Neural progenitor cell (in vitro differentiated cells): ENCODE measurements around the gene JAG2.

Experiments
- EZH2 ChIP-seq: fragments of 200-600 bp; sonication (generic); IDR thresholded peaks from 2 replicates; pipeline ENCODE4 v1.6.1; 2017; ENCODE audit warnings: antibody characterized with exemption, mild to moderate bottlenecking, moderate library complexity
- EZH2phosphoT487 ChIP-seq: fragments of 200-600 bp; sonication (generic); IDR thresholded peaks from 2 replicates; pipeline ENCODE4 v1.6.1; 2017; ENCODE audit warnings: antibody characterized with exemption
- TF ChIP-seq, protein P1 (sequence below): fragments of 200-600 bp; sonication (generic); IDR thresholded peaks from 2 replicates; pipeline ENCODE4 v1.5.1; 2017; ENCODE audit warnings: antibody characterized with exemption, mild to moderate bottlenecking

DNA sequence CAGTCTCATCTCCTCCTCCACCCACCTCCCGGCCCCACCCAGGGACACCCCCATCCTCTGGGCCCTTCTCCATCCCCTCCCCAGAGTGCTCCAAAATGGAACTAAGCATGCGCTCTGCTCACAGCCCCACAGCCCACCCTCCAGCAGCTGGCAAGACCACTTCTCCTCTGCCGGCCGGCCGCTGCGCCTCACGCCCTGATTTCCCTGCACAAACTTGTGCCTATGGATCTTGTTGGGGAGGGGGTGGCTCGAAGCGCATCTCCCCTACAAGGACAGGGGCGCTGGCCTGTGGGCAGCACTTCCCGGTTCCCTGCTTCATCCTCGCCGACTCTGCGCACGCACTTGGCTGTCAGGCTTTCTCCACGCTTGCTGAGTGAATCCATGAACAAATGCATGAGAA lies 32.1 kb upstream of the JAG2 start:
- TF ChIP-seq, protein P1, sequence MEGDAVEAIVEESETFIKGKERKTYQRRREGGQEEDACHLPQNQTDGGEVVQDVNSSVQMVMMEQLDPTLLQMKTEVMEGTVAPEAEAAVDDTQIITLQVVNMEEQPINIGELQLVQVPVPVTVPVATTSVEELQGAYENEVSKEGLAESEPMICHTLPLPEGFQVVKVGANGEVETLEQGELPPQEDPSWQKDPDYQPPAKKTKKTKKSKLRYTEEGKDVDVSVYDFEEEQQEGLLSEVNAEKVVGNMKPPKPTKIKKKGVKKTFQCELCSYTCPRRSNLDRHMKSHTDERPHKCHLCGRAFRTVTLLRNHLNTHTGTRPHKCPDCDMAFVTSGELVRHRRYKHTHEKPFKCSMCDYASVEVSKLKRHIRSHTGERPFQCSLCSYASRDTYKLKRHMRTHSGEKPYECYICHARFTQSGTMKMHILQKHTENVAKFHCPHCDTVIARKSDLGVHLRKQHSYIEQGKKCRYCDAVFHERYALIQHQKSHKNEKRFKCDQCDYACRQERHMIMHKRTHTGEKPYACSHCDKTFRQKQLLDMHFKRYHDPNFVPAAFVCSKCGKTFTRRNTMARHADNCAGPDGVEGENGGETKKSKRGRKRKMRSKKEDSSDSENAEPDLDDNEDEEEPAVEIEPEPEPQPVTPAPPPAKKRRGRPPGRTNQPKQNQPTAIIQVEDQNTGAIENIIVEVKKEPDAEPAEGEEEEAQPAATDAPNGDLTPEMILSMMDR: no peak
- TF ChIP-seq EZH2 (no peak), EZH2phosphoT487 (no peak)
